Pancreas (tissue), 10 donors: ENCODE results near the gene AGAP9. TPM values are rescaled to one million over a fixed set of nuclear protein-coding genes. Genes with fewer than 3 reads are reported as not detected.
"Not testable (repeated sequence)": the region's sequence is repeated elsewhere in the genome, so short reads cannot be mapped to it uniquely, and the experiment has no call there.

Source experiments
- ATAC-seq, 4 donors: fragments of 200-7000 bp; cut with Tn5 transposase; one replicate each; pipeline versions ENCODE4 v1.8.0 to v1.9.1; 2020; ENCODE audit warnings: mild to moderate bottlenecking in 4 of 4, moderate library complexity in 4 of 4
- DNase-seq, 6 donors: peaks; one replicate each; pipeline ENCODE4 v3.0.0-alpha.2; 2020
- FAIRE-seq: peaks from 2 replicates; lab custom pipeline; 2012; peaks lifted over from hg19 to GRCh38; lab: Jason Lieb, UNC
- H3K27ac ChIP-seq, 4 donors: fragments of 200-600 bp; sonication (generic); 1 replicate in 3 of 4; 2 replicates in 1 of 4; pipeline versions ENCODE4 v1.5.0 to v1.8.0; 2020
- H3K27me3 ChIP-seq, 4 donors: fragments of 200-600 bp; one replicate each; pipeline ENCODE4 v1.8.0; 2021
- H3K36me3 ChIP-seq, 3 donors: fragments of 200-600 bp; sonication (generic) in 1 of 3; one replicate each; pipeline versions ENCODE4 v1.5.0 to v1.8.0; 2020 to 2021
- H3K4me1 ChIP-seq, 3 donors: fragments of 200-600 bp; one replicate each; pipeline ENCODE4 v1.8.0; 2021
- H3K4me3 ChIP-seq, 4 donors: fragments of 200-600 bp; sonication (generic) in 2 of 4; one replicate each; pipeline versions ENCODE4 v1.5.0 to v1.8.0; 2020 to 2021
- H3K9me3 ChIP-seq, 4 donors: fragments of 200-600 bp; one replicate each; pipeline ENCODE4 v1.8.0; 2021
- WGBS, 2 donors: extraction: QIAGEN DNeasy Blood & Tissue Kit; methylation state at CpG; one replicate each; pipeline ENCODE4 v1.1.7; 2013; 5-methylcytosine and 5-hydroxymethylcytosine counted together
- intact Hi-C, 3 donors: fragments of 100-400 bp; cut with DNase I; formaldehyde crosslinking; loops; one replicate each; pipeline versions ENCODE4 v1.11.1 to v1.14.2; 2022
- polyA plus RNA-seq, 2 donors: library from polyadenylated mRNA; stranded (reverse); fragments of 200-250 nt; gene quantifications; one replicate each; pipeline ENCODE4 v1.2.3, GENCODE V29; 2013
- total RNA-seq, 6 donors: library from RNA; stranded (reverse); fragmentation: NEBNext Ultra II Directional in 4 of 6; extraction: Animal tissue kit (Norgen Biotek cat#: 25700) in 4 of 6; gene quantifications; one replicate each; pipeline versions ENCODE4 v1.2.1 to v1.2.4, GENCODE V29; 2021 to 2023
- donor health status: healthy with polysubstance abuse.
- donor health status: DM: no; HTN: no; CAD: no; lungs with moderate emphysema.
- donor health status: DM: no; HTN: no; CAD: no.
- donor health status: control.
- donor health status: control.
- donor health status: Bipolar disorder and iron deficiency.
- donor health status: DM: yes; HTN: yes; CAD: no.
- donor health status: DM: no; HTN: no; CAD: no.
- donor health status: DM: no; HTN: no; CAD: no.
- donor health status: DM: yes; HTN: yes; CAD: no.

AGAP9 gene
- total RNA-seq (10 to 100 TPM in 1 of 6 donors, 1 to 10 TPM in 5; 3.8 to 11.5 (median 8.1) TPM), polyA plus RNA-seq (10 to 100 TPM; 20.7 to 35.7 TPM)

DNA sequence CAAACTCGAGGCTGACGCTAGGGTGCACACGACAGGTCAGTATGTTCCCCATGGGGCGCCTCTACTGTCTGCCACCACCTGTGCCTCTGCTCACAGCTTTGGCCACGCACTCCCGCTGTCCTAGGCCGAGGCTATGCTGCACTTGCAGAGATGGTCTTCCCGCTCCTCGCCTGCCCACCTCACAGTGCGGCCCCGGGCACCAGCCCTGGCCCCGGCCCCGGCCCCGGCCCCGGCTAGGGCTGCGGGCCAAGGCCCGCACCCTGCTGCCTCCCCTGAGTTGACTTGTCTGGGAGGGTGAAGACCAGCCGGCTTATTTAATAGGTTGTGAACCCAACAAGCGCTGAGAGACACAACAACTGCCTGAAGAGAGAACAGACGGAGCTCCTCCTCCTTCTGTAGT is at the start of gene AGAP9:
AGAP9 (minus strand) TSS at position 164 of the 400 bp plus-strand sequence; CDS start at position 52, 112 bp downstream.
- FAIRE-seq, H3K36me3 ChIP-seq, H3K9me3 ChIP-seq, H3K4me3 ChIP-seq, H3K4me1 ChIP-seq, H3K27me3 ChIP-seq, H3K27ac ChIP-seq, intact Hi-C loops, ATAC-seq, DNase-seq: not testable (repeated sequence)
- no CpG with 5 or more reads among the region's 20 CpGs for WGBS, 2 donors

DNA sequence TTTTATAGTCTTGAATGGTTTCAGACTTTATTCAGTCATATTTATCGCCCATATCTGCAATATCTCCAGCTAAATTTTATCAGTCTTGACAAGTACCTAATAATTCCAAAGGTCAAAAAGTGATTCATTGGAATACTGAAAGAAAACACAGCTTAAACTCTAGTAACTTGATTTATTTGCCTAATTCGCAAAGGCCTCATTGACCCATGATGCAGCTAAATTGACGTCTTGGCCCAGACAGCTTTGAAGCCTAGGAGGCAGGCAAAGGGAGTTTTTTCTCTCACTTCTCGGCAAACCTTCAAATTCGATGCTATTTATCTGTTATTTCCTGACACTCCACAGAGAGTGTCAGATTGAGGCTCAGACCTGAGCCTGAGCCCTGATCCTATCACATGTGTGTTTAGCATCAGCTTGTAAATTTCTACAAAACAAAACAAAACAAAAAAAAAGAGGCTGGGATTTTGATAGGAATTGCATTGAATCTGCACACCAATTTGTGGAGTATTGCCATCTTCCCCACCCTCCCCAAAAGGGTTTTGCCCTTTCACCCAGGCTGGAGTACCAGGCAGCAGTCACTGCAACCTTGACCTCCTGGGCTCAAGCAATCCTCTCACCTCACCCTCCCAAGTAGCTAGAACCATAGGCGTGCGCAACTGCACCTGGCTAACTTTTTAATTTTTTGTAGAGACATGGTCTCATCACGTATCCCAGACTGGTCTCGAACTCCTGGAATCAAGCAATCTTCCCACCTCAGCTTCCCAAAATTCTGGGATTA is 47.9 kb upstream of the AGAP9 start:
- ATAC-seq = not testable (repeated sequence)

DNA sequence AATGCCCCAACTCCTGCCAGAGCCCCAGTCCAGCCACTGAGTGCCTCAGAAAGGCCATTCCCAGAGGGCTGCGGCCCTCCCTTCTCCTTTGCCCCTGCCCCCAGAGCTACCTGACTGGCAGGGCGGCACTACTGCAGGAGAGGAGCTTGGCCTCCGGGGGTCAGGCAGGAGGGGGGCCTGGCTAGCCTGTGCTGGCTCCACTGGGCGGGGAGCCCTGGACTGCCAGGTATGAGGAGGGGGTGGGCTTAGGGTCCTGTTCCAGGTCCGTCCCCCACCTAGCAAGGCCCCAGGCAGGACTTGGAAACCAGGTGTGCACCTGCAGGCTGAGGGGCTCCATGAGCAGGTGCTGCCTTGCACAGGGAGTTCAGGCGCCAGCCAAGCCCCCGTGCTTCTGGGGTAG is 43.3 kb upstream of the AGAP9 start:
- DNase-seq, H3K36me3 ChIP-seq, H3K27me3 ChIP-seq, intact Hi-C loops, FAIRE-seq, H3K4me1 ChIP-seq, H3K4me3 ChIP-seq, ATAC-seq, H3K9me3 ChIP-seq, H3K27ac ChIP-seq: not testable (repeated sequence)
- 100% methylated on average over 1 of the region's 7 CpGs; no CpG with 5 or more reads in 1 of the 2 donors for WGBS, 2 donors

More for the DNA sequence above, 47.9 kb upstream of the AGAP9 start:
- FAIRE-seq, intact Hi-C loops, H3K27ac ChIP-seq, H3K9me3 ChIP-seq, H3K27me3 ChIP-seq, H3K36me3 ChIP-seq, H3K4me3 ChIP-seq, H3K4me1 ChIP-seq, DNase-seq: not testable (repeated sequence)
- 76 to 83% methylated on average over 4 to 6 of the region's 9 CpGs for WGBS, 2 donors

DNA sequence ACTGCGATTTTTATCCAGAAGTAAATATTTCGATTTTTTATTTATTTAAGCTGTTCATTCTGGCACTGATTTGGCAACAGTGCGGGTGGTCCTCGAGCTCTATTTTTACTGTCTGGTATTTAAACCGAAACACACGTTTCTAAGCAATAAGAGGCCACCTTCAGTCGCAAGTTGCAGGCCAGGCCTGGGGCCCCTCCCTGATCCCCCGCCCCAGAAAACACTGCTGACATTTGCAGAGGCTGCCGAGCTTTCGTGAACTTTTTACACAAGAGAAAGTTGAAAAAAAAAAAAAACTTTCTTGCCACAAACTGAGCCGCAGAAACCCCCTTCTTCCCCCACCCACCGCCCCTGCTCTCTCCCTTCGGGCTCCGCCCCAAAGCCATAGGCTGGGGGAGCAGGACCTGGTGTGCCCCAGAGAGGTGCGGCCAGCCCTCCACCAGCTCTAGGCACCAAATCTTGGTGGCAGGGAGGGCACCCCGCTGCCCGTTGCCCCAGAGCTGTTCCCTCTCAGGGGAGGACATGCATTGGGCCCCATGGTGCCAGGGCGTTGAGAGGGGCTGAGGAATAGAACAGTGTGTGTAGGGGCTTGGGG is 42.8 kb upstream of the AGAP9 start:
- intact Hi-C loops, ATAC-seq, DNase-seq, FAIRE-seq, H3K4me1 ChIP-seq, H3K27ac ChIP-seq, H3K9me3 ChIP-seq, H3K36me3 ChIP-seq, H3K27me3 ChIP-seq, H3K4me3 ChIP-seq: not testable (repeated sequence)
- 84 to 89% methylated on average over 13 to 15 of the region's 18 CpGs for WGBS, 2 donors

DNA sequence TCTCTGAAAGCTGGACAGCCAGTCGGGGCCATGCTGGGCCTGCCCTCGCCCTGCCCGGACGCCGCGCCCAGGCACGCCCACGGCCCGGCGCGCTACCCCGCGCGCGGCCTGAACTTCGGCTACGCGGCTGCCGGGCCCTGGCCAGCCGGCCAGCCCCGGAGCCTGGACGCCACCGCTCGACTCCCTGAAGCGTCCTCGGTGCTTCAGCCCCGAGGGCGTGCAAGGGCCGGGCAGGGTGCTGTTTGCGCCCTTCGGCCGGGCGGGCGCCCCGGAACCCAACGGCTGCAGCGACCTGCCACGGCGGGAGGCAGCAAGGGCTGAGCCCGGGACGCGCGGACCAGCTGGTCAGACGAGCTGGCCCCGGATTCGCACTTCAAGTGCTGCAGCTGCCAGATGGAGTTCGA is 42.1 kb upstream of the AGAP9 start:
- H3K27me3 ChIP-seq, H3K36me3 ChIP-seq, H3K4me1 ChIP-seq, H3K4me3 ChIP-seq, H3K9me3 ChIP-seq, FAIRE-seq, intact Hi-C loops, H3K27ac ChIP-seq, ATAC-seq: not testable (repeated sequence)
- DNase-seq = peak in 1 of 6 donors; percentile 53
- WGBS, 2 donors = 91 to 95% methylated on average over 26 to 47 of the region's 47 CpGs

DNA sequence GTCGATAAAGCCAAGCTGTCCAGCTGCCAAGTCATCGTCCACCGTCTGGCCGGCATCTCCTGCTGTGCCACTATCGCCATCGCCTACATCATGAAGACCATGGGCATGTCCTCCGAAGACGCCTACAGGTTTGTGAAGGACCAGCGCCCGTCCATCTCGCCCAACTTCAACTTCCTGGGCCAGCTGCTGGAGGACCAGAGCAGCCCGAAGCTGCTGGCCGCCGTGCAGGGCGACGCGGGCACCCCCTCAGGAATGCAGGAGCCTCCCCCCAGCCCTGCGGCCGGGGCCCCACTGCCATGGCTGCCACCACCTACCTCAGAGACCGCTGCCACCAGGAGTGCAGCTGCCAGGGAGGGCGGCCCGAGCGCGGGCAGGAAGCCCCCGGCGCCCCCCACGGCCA is 41.5 kb upstream of the AGAP9 start:
- FAIRE-seq, H3K27me3 ChIP-seq, intact Hi-C loops, H3K27ac ChIP-seq, H3K36me3 ChIP-seq, ATAC-seq, H3K4me3 ChIP-seq, H3K9me3 ChIP-seq, H3K4me1 ChIP-seq: not testable (repeated sequence)
- DNase-seq = peak in 1 of 6 donors; percentile 50
- WGBS, 2 donors = 94% methylated on average over 14 to 19 of the region's 27 CpGs

DNA sequence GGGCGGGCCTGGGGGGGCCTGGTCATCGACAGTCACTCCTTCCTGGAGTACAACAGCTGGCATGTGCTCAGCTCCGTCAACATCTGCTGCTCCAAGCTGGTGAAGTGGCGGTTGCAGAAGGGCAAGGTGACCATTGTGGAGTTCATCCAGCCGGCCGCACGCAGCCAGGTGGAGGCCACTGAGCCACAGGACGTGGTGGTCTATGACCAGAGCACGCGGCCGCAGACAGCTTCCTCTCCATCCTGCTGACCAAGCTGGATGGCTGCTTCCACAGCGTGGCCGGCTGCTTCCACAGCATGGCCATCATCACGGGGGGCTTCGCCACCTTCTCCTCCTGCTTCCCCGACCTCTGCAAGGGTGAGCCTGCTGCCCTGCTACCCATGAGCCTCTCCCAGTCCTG is 40.9 kb upstream of the AGAP9 start:
- FAIRE-seq, H3K27ac ChIP-seq, H3K9me3 ChIP-seq, H3K4me1 ChIP-seq, H3K4me3 ChIP-seq, ATAC-seq, DNase-seq, H3K27me3 ChIP-seq, intact Hi-C loops, H3K36me3 ChIP-seq: not testable (repeated sequence)
- 92 to 98% methylated on average over 9 to 10 of the region's 16 CpGs for WGBS, 2 donors

DNA sequence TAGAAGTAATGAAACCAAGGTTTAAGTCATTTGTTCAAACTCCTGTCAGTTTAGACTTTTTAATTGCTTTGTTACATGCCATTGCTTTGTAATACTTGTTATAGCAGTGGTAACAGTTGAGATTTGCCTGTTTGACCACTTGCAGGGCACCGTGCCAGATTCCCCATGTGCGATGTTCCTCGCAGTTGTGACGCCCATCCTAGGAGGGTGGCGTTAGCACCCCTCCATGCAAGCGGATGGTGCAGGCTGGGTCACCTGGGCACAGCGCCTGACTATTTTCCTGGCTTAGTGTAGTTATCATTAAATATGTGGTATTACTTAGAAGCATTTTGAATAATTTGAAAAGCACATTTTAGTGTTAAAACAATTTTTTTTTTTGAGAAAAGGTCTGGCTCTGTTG is 37.0 kb upstream of the AGAP9 start:
- H3K27ac ChIP-seq, H3K4me3 ChIP-seq, H3K36me3 ChIP-seq, H3K27me3 ChIP-seq, intact Hi-C loops, H3K4me1 ChIP-seq, H3K9me3 ChIP-seq, FAIRE-seq: not testable (repeated sequence)
- 8 to 15% methylated on average over 7 of the region's 7 CpGs for WGBS, 2 donors
- peak in 5 of 6 donors; percentile 18 to 68 (median 61) for DNase-seq
- ATAC-seq = peak; percentile 26 to 63 (median 38)

DNA sequence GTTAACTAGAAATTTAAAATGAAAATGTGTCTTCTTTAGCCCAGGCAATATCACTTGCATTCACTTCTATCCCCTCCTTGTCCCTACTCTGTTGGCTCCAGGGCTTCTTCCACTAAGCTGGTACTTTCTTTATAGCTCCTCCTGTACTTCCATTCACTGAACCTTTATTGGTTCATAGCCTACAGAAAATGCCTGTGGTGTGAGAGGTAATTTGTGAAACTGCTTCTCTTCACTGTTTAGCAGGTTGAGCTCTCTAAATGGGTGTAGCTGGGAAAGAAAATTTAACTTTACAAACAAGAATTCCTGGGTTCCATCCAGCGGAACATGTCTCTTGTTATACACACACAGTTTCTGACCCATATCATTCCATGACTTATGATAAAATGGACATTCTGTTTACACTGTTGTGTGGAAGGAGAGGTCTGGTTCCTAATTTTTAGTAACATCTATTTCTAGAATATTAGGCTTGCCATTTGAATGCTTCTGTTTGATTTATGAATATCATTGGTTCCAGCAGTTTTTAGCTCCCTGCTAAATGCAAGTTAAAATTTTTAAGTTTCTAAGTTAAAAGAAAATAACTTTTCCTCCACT is 36.4 kb upstream of the AGAP9 start:
- H3K27ac ChIP-seq = peak overlapping the region in 1 of 4 donors; percentile 2
- peak in 2 of 4 donors; percentile 12 to 29 for ATAC-seq
- H3K27me3 ChIP-seq, intact Hi-C loops, H3K9me3 ChIP-seq, H3K4me3 ChIP-seq, FAIRE-seq, H3K4me1 ChIP-seq, H3K36me3 ChIP-seq, DNase-seq: not testable (repeated sequence)
- 45 to 52% methylated on average over 1 of the region's 1 CpG for WGBS, 2 donors

DNA sequence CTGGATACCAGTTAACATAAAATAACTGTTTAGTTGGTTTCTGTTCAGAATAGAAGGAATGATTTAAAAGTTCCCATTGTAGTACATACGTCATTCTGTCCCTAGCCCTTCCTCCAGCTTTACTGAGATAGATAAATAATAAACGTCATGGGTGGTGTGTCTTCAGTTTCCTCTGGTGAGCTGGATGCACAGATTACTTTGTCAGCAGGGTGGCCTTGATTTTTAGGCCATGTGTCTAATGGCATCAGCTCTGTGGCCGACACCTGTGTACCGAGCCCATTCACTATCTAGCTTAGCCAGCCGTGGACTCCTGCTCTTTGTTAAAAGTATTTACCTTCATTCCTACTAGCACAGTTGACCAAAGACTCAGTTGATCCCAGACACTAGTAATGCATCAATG is 34.7 kb upstream of the AGAP9 start:
- intact Hi-C loops, H3K4me1 ChIP-seq, H3K4me3 ChIP-seq, FAIRE-seq, H3K36me3 ChIP-seq, H3K9me3 ChIP-seq, H3K27me3 ChIP-seq: not testable (repeated sequence)
- peak in 2 of 6 donors; percentile 20 to 28 for DNase-seq
- H3K27ac ChIP-seq = peak overlapping the region in 2 of 4 donors; percentile 78
- peak; percentile 19 to 41 (median 26) for ATAC-seq
- 23 to 30% methylated on average over 5 of the region's 5 CpGs for WGBS, 2 donors

DNA sequence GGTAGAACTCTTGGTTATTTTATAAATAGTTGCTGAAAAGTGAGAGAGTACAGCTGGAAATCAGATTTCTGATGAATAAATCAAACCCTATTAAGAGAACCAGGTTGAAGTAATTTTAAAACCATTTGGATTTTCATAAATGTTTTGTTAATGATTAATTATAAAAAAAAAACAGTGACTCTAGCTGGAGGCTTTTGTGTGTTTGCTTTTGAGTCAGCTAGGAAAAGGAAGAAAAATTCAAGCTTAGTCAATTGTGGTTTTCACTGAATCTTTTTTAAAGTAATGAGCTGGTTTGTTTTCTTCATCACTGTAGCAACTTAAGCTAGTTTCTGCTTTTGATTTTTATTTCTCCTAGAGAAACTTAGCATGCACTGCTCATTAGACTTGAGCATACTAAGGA is 34.2 kb upstream of the AGAP9 start:
- FAIRE-seq, H3K4me1 ChIP-seq, H3K4me3 ChIP-seq, DNase-seq, intact Hi-C loops, H3K27me3 ChIP-seq, H3K36me3 ChIP-seq, H3K9me3 ChIP-seq: not testable (repeated sequence)
- peak overlapping the region in 2 of 4 donors; percentile 78 for H3K27ac ChIP-seq
- ATAC-seq = peak in 3 of 4 donors; percentile 16 to 29 (median 20)

DNA sequence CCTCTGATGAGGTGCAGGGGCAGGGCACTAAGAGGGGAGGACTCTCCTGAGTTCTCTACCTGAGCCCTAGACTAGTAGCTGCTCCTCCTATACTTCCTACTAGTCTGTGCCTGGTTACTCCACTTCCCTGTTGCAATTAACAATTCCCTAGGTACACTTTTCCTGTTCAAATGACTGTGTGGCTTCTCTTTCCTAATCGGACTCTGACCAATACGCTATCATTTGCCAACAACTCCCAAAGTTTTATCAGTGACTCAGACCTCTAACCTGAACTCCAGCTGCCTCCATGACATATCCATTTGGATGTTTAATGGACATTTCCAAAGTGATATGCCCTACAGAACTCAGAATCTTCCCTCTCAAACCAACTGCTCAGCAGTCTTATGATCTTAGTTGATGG is 31.9 kb upstream of the AGAP9 start:
- H3K9me3 ChIP-seq, FAIRE-seq, H3K4me1 ChIP-seq, DNase-seq, intact Hi-C loops, H3K4me3 ChIP-seq, H3K27ac ChIP-seq, H3K27me3 ChIP-seq, ATAC-seq, H3K36me3 ChIP-seq: not testable (repeated sequence)
- 51 to 71% methylated on average over 2 of the region's 2 CpGs for WGBS, 2 donors
